HUDEP-2 (cell line): ENCODE results near the gene KRT32.
A peak's percentile ranks its signal among the peaks of the same experiment; 100 is the strongest.

Experiments used
- DNase-seq, 76 experiments: peaks; one replicate each; lab custom pipeline; 2025; ENCODE audit not compliant: unreplicated experiment in 76 of 76; lab: John Stamatoyannopoulos, UW

The KRT32 gene

GRCh38 chr17:41468346-41468745 lies 1.2 kb upstream of the KRT32 start:
- no peak for DNase-seq

DNA sequence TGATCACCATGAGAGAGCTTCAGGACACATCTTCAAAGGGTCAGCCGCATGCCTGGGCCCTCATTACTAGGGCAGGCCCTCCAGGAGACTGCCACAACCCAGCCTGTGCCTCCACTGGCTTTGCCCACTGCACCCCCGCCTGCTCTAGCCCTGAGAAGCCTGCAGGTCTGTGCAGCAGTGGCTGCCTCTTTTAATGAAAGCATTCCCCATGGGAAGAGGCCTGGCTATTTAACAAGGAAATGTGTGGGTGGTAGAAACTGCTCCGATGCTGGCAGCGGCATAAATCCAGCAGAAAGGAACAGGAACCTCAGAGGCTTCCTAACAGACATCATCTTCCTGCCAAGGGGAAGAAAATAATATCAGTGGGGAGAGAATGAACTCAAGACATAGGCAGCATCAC lies 375 bp upstream of the KRT32 start:
- DNase-seq = no peak

DNA sequence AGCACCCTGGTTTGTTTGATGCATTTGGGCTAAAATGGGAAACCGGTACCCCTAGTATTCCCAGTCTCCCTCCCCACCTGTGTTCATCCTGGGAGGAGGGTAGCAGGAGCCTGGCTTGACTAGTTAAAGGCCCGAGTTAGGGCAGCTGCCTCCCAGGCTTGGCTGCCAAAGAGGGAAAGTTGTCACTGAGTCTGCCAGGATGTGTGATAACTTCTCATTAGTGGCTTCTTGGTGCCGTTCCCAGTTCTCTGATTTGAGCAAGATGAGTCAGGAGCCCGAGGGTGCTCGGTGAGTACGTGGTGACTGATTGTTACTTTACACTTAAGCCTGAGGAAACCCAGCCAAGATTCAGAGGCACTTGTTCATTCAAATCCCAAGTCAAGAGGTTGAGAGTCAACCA lies 2.5 kb downstream of the KRT32 start:
- peak in 6 of 76 experiments; percentile 3 to 60 (median 14) for DNase-seq

GRCh38 chr17:41464173-41464572 lies 3.0 kb downstream of the KRT32 start:
- no peak for DNase-seq

GRCh38 chr17:41463746-41464145 lies 3.4 kb downstream of the KRT32 start:
- DNase-seq = no peak

- DNase-seq = no peak
Observed at GRCh38 chr17:41462705-41463104, 4.5 kb downstream of the KRT32 start.

- DNase-seq = no peak
Observed at GRCh38 chr17:41457676-41458075, 9.5 kb downstream of the KRT32 start.

GRCh38 chr17:41456204-41456603 lies 11.0 kb downstream of the KRT32 start:
- DNase-seq = no peak

DNA sequence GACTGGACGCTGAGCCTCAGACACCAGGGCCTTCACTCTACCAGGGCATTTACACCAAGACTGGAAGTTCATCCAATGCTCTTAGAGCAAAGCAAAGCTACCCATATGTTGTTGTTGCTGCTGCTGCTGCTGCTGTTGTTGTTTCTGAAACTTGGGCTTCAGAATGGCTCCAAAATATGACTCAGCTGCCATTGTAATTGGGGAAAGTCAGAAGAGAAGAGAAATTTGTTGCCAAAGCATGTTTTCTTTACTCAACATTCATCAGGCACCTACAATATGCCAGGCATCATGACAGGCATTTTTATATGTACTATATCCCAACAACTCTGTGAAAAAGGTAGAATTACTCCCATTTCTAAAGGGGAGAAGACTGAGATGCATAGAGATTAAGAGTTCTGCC lies 11.9 kb downstream of the KRT32 start:
- no peak for DNase-seq

GRCh38 chr17:41453066-41453465 lies 14.1 kb downstream of the KRT32 start:
- no peak for DNase-seq

DNA sequence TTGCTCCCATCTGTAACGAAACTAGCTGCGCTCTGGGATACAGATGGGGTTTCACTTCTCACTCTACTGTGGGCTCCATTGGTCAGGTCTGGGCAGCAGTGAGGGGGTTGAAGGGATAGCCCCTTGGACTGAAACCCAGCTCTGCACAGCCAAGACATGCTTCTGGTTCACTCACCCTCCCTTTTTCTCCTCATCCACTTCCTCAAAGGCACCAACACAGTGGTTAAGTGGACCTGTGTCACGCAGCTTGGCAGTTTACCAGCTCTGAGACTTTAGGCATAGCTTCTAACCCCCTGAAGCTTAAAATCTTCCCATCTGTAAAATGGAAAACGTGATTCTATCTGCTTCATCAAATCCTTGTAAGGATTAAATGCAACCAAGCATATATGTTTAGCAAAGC lies 14.9 kb downstream of the KRT32 start:
- no peak for DNase-seq

DNA sequence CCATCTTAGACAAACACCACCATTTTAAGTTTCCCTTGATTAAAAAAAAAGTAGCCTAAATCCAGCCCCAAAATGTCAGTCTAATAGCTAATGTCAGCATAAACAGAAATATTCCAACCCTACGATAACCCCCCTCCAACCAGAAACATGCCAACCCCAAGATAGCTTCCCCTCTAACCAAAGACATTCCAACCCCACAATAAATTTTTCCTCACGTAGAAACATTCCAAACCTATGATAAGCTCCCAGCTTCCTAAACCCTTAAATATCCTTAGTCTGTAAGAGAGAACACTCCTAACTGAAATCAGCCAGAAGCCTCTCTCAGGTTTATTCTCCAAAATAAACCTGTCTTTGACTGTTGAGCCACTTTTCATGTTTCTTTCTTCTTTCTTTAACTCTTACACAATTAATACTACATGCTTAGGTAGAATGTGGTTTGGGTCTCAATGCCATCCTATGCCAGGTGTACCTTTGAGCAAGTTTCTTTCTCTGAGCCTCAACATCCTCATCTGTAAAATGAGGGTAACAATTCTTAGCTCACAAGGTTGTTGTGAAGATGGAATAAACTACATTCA lies 15.9 kb downstream of the KRT32 start:
- DNase-seq = no peak

GRCh38 chr17:41449008-41449407 lies 18.2 kb downstream of the KRT32 start:
- DNase-seq = no peak

DNA sequence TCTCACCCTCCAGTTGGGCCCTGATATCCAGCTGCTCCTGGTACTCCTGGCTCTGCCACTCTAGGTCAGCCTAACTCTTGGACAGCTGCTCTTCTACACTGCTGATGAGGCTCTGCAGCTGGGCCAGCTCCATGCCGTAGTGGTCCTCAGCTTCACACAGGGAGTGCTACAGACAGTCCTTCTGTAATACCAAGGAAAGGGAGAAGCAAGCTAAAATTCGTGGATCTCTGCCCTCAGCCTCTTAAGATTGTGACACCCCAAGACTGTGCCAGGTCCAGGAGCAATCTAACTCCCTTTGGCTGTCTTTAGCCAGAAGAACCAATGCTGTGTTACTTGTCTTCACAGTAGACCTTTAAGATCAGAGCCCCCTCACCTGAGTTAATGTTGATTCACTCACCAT lies 18.7 kb downstream of the KRT32 start:
- DNase-seq = no peak

DNA sequence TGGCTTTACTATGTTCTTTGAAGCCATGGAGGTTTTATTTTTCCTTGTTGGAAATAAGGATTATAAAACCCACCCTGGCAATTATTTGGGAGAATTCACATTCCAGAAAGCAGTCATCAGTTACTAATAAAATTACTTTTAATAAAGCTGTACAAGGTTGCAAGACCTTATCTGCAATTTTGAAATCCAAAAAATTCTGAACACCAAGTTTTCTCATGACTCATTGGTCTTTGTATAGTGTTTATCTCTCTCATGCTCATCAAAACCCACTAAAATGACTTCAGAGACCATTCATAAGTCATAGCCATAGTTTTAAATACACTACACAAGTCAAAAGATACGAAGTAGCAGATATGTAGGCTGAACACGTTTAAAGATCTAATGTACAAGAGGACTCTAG lies 20.4 kb downstream of the KRT32 start:
- DNase-seq = no peak

- DNase-seq = no peak
Observed at GRCh38 chr17:41444640-41445039, 22.5 kb downstream of the KRT32 start.

DNA sequence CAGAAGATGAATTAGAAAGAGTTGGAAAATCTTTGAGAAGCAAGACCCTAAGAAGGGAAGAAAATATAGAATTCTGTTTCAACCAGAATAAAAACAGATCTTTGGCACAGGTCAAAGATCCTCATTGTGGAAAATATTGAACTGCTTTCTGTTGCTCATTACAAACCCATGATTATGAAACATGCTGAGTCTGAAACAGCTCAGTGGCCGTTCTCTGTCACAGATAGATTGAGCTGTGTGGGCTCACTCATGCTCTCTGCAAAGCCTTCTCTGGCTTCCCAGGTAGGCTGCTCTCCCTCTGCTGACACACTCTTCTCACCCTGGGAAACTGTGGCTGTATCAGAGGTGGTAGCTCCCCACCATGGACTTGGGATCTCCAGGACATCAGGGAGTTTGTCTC lies 23.0 kb downstream of the KRT32 start:
- DNase-seq = no peak

GRCh38 chr17:41442739-41443138 lies 24.4 kb downstream of the KRT32 start:
- DNase-seq = no peak

- DNase-seq = no peak
Observed at GRCh38 chr17:41440531-41441033, 26.6 kb downstream of the KRT32 start, which contains the start of gene KRT38. TSS of gene KRT38 (minus strand) at chr17:41440983. CDS start at chr17:41440921, 62 bp downstream.

DNA sequence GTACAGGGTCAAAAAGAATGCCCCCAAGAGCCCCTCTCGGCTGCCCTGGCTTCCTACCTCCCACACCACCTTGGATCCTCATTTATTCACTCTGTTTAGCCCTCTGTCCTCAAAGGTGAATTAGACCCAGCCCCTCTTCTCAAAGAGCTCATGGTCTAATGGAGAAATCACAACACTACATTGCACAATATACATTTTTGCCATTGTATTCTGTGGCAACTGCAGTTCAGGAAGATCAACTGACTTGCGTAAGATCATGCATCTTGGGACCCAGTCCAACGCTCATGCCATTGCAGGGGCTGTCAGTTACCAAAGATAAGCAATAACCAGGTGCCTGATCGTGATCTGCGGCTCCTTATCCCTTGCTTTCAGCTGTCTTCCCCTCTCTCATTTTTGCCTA lies 27.8 kb downstream of the KRT32 start:
- no peak for DNase-seq

GRCh38 chr17:41437769-41438168 lies 29.4 kb downstream of the KRT32 start:
- DNase-seq = no peak

- DNase-seq = no peak
Observed at GRCh38 chr17:41437254-41437653, 29.9 kb downstream of the KRT32 start.

DNA sequence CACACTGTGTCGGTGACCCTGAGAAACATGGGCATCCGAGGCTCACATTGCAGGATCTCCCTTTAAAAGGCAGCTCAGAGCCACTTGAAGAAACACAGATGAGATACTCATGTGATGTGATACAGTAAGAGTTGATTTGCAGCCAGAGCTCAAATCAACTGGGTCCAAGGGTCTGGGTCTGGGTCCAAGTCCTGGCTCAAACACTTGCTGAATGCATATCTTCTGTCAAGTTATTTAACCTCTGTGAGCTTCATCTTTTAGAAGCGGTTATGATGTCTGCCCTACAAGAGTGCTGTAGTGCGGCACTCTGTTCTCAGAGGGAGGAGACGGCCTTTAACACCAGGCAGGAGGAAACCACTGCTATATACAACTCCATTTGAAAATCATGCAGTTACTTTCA lies 32.8 kb downstream of the KRT32 start:
- DNase-seq = no peak
